ENCODE data around the gene CROCC2.

GRCh38 chr2:241040081-241040803 lies 134.1 kb downstream of the CROCC2 start:
- TF ChIP-seq CTCF (conservative IDR thresholded peaks at IDR 0.05; ENCODE audit: low read length) (no peak), EZH2phosphoT487 (IDR thresholded peaks at IDR 0.05; ENCODE audit: borderline replicate concordance, low read depth, low read length) (no peak)
